Fibroblast of the conjunctiva (primary cell): ENCODE measurements around the gene CILP2.
A peak's percentile ranks its signal among the peaks of the same experiment; 100 is the strongest.

Experiments used
- DNase-seq: peaks from one replicate; pipeline ENCODE4 v3.0.0-alpha.2; 2010; ENCODE audit warnings: low read depth

CILP2 gene

DNA sequence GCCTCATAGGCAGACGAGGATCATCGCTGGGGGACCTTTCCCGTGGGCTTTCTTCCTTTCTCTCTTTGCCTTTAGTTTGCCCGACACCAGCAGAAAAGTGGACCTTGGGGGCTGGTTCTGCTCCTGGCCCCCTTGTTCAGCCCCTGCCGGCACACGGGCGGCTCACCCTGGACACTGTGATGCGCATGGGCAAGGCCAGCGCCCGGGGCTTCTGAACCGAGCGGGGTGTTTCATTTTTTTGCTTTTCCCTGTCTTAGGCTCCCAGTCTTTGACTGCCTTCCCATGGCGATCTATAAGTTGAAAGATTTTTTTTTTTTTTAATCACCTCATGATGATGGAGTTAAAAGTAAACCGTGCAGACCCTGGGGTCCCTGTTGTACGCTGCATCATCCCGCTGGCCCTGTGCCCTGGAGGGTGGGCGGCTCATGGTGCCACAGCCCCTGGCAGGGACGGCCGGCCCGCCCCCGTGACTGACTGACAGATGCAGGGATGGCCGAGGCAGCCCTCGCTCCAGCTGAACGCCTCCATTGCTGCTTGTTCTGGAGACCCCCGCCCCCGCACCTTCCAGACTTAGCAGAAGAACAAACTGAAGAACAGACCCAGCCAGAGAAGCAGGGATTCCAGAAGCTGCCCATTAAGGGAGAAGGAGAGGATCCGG, 32.3 kb upstream of the CILP2 start:
- no peak for DNase-seq

DNA sequence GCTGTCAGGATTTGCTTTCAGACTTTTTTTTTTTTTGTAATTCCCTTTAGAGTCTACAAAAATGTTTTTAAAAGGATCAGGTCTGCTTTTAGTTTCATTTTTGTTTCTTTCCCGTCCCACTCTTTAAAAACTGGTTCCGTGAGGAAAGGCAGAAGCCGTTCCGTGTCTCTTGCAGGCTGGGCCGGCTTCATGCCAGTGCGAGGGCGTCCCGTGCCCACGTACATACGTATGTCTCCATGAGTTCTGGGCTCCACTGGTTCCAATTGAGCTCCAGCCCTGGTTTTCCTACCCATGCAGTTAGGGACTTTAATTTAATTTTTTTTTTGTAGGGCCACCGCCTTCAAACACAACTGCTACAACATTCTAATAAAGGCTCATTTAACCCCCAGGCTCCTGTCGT, 31.5 kb upstream of the CILP2 start:
- no peak for DNase-seq

DNA sequence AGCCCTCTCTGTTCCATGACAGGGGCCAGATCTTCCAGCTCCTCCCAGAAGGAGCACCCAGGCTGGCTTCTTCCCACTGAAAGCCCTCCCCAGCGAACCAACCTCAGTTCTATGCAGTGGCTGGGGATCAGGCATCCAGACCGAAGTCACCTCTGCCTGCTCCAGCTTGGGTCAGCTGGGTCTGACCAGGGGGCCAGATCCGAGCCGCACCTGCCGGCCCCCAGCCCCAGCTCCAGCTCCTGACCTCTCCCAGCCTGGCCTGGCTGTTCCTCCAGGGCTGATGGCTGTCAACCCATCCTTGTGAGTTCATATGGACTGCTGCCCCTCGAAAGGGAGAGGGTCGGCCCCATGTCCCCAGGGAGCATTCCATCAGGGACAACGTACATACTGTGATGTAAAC, 30.7 kb upstream of the CILP2 start:
- no peak for DNase-seq

DNA sequence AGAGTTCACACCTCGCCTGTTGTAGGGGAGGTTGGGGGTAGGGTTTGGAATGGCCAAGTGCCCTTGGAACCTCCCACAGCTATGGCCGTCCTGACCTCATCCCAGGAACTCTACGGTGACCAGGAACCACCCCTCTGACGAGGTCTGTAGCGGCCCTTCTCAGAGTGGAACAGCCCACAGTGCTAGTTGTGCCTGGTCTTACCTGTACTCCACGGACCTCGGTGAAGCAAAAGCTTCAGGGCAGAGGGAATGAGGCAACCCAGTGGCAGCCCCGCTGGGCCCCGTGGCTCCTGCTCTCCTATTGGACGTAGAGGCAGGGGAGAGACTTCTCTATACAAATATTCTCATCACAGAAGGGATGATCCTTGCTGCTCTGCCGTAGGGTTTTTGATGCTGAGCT, 29.8 kb upstream of the CILP2 start:
- DNase-seq, result no peak

DNA sequence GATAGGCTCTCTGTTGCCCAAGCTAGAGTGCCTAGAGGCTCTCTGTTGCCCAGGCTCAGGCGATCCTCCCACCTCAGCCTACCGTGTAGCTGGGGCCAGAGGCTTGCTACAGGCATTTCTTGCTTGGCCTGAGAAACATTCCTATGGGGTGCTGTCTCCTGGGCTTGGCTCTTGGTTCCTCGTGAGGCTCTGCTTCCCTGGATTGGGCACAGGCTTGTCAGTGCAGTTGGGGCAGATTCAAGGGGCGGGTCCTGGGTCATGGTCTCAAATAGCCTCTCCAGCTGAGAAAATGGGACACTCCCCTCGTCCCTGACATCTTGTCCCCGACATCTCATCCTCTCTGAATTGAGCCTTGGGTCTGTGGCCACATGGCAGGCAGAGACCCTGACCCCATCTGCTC, 27.6 kb upstream of the CILP2 start:
- no peak for DNase-seq

DNA sequence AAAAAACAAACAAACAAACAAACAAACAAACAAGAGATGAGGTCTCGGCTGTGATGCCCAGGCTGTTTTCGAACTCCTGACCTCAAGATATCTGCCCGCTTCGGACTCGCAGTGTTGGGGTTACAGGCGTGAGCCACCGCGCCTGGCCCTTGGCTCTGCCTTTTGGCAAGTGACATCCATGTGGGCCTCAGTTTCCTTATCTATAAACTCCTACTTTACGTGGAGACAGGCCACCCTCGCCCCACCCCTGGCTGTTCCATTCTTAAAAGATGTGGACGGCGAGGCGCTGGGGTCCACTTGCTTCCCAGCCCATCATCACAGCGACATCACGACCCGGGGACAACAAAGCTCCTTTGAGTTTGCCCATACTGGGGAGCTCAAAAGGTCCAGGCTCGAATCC, 24.4 kb upstream of the CILP2 start:
- DNase-seq, result no peak

DNA sequence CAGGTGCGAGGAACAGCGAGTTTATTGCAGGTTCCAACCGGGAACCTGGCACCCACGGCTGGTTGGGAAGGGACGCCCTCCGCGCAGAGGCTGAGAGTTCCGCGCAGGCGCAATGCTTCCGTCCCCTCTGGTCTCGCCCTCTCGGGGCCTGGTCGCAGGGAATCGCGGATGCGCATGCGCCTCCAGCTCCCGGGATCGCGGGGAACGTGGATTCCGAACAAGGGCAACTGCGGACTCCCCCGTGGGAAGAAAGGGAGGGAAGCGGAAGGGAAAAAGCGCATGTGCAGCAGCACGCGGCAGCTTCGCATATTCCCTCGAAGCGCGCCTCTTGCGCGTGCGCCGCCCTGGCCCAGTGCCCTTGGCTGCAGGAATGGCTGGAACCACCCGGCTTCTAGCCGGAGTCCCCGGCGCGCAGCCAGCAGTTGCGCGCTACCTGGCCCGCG, 23.8 kb upstream of the CILP2 start:
- peak; percentile 29 for DNase-seq

DNA sequence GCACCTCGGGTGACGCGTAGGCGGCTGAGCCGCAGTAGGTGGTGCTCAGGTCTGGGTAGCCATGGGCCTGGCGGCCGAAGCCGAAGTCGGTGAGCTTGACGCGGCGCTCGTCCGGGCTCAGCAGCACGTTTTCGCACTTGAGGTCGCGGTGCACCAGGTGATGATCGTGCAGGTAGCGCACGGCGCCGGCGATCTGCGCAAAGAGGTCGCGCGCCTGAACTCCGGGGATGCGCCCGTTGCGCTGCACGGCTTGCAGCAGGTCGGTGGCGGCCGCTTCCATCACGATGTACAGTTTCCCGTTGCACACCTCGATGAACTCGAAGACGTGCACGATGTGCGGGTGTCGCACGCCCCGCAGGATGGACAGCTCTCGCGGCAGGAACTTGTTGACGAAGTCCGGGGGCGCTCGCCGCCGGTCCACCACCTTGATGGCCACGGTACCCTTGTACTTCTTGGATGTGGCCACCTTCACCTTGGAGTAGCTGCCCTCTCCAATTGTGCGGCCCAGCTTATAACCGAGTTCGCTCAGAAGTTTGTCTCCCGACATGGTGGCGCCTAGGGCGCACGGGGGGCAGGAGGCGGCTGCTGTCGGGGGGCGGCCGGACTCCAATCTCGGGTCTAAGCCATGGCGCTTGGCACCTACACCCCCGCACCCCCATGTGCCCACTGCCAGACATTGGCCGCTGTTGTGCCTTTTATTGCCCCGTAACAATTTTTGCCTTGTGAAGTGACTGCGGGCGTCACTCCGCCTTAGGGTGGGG, 23.0 kb upstream of the CILP2 start, which contains the start of gene TSSK6:
TSS of gene TSSK6 (minus strand) at position 668 of the 761 bp plus-strand sequence. CDS start at position 547, 121 bp downstream.
- no peak for DNase-seq

DNA sequence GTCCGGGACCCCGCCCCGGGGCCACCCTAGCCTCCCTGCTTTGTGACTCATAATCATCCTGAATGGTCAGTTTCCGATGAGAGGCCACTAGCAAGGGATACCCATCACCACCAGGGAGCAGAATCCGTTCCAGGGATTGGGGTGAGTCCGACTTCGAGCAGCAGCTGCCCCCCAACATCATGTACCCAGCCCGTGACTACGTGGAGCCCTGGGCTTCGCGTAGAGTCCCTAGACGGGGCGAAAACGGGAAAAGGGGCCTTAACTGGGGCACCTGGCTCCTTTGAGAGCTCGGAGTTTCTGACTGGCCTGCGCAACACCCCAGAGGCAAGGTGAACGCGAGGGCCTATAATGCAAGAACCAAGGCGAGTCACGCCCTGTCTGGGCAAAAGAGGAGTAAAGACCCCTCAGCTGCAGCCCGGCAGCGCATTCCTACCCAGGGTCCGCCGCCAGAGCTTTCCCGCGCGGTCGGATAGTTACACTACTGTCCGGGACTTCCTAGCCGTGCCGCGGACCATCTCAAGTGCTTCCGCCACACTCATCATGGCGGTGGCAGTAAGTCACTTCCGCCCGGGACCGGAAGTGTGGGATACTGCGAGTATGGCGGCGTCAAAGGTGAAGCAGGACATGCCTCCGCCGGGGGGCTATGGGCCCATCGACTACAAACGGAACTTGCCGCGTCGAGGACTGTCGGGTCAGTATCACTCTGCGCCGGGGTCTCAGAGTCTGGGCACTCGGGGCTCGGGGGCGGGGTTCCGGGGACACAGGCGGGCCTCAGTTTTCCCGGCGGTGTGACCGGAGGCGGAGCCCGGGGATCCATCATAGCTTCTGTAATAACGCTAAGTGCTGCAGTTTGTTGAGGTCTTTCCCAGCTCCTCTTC, 22.2 kb upstream of the CILP2 start, which contains the start of gene NDUFA13:
TSS of gene NDUFA13 (plus strand) at position 584 of the 878 bp plus-strand sequence. CDS start at position 598, 14 bp downstream.
- peak; percentile 80 for DNase-seq

DNA sequence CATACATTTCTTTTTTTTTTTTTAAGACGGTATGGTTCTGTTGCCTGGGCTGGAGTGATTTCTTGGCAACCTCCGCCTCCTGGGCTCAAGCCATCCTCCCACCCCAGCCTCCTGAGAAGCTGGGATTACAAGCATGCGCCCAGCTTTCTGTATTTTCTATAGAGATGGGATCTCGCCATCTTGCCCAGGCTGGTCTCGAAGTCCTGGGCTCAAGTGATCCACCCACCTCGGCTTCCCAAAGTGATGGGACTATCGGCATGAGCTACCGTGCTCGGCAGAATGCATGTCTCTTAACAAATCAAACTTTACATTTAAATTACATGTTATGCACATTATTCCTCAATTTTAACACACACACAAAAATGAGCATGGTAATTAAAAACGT, 20.8 kb upstream of the CILP2 start:
- no peak for DNase-seq

DNA sequence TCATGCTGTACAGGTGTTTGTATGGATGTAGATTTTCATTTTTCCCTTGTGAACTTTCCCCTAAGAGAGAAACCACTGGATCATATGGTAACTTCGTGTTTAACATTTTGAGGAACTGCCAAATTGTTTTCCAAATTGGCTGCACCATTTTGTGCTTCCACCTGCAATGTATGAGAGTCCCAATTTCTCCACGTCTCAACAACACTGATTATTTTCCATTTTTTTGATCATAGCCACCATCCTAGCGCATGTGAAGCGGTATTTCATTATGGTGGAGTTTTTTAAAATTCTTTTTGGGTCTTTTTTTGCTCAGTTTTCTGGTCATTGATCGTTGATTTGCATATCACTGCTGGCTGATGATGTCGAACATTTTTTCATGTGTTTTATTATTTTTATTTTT, 17.1 kb upstream of the CILP2 start:
- no peak for DNase-seq

DNA sequence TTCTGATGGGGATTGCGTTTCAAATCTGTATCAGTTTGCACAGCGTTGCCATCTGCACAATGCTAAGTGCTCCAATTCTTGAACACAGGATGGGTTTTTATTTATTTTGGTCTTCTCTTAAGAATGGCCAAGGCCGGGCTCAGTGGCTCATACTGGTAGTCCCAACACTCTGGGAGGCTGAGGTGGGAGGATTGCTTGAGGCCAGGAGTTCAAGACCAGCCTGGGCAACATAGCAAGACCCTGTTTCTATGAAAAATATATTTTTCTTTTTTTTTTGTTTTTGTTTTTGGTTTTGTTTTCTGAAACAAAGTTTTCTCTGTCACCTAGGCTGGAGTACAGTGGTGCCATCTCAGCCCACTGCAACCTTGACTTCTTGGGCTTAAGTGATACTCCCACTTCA, 14.9 kb upstream of the CILP2 start:
- no peak for DNase-seq

DNA sequence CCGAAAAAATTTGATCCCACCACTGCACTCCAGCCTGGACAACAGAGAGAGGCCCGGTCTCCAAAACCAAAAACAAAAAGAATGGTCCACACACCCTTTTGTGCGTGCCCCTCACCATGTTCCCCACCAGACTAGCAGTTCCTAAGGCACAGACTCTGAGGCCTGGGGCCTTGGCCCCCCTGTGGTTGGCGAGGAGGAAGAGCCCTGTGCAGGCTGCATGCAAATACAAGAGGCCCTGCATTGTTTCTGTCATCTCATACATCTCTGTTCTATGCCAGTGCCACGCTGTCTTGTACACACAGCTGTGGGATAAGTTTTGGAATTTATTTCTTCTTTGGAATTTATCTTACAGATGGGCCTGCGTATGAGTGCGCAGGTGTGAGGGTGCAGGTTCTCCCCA, 14.0 kb upstream of the CILP2 start:
- no peak for DNase-seq

DNA sequence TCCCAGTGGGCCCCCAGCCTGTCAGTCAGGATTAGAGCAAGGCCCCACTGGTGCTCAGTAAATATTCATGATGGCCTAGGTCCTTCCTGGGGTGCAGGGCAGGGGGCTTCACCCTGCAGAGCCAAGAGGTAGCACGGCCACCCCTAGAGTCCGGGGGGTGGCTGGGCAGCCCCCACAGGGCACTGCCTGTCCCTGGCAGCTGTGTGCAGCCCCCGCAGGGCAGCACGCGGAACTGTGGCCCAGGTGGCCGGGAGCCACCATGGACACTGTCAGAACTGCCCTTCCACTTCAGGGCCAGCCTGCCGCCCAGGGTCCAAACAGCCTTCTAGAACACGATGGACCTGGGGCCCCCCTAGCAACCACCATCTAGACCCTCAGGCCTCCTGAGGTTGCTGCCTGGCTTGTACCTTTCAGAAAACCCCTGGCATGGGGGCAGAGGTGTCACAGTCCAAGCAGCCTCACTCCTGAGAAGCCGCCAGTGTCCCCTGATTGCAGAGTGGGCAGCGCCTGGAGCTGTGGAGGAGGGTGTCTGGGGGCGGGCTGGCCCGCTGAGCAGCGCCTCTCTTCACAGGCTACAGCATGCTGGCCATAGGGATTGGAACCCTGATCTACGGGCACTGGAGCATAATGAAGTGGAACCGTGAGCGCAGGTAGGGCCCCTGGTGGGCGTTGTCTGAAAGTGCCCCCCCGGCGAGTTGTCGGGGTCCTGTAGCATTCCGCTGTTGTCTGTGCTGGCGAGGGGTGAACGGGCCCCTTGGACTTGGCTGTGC, 12.3 kb upstream of the CILP2 start:
- DNase-seq, result no peak

DNA sequence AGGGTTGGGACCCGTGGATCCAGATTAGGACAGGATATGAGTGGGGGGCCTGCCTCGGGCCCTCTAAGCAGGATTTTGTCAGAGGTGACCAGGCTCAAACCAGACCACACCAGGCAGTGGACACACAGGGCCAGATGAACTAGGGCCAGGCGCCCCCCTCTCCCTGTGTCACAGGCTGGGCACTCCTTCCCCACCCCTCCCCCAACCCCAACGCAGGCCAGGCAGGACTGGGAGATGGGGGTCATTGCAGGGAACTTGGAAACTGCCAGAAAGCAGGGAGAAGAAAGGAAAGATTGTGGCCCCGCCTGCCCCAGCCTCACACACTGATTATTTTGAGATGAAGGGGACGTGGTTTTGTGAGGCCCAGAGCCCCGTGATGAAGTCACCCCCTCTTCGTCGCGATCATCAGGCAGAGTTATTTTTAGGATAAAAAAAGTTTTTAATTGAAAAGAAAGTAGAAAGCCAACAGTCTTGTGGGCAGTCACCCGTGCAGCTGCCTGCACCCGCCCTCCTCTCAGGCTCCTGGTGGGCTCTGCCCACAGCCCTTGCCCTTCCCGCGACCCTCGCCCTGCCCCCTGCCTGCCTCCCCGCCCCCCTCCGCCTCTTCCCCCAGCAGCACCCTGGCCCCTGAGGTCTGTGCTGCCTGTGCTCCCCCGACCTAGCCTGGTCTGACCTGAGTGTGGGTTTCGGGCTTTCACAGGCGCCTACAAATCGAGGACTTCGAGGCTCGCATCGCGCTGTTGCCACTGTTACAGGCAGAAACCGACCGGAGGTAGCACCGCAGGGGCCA, 11.3 kb upstream of the CILP2 start:
- no peak for DNase-seq

DNA sequence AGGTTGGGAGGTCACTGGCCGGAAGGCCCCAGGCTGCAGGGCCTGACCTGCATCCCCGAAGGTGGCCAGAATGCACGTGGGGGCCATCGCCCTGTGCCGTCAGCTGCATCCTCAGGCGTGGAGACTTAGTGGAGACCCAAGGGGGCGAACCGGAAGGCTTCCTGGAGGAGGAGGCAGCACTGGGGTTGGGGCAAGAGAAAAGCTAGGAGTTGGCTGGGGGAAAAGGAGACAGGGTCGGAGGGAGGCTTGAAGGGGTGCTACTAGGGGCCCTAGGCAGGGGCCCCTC, 10.8 kb upstream of the CILP2 start:
- no peak for DNase-seq

DNA sequence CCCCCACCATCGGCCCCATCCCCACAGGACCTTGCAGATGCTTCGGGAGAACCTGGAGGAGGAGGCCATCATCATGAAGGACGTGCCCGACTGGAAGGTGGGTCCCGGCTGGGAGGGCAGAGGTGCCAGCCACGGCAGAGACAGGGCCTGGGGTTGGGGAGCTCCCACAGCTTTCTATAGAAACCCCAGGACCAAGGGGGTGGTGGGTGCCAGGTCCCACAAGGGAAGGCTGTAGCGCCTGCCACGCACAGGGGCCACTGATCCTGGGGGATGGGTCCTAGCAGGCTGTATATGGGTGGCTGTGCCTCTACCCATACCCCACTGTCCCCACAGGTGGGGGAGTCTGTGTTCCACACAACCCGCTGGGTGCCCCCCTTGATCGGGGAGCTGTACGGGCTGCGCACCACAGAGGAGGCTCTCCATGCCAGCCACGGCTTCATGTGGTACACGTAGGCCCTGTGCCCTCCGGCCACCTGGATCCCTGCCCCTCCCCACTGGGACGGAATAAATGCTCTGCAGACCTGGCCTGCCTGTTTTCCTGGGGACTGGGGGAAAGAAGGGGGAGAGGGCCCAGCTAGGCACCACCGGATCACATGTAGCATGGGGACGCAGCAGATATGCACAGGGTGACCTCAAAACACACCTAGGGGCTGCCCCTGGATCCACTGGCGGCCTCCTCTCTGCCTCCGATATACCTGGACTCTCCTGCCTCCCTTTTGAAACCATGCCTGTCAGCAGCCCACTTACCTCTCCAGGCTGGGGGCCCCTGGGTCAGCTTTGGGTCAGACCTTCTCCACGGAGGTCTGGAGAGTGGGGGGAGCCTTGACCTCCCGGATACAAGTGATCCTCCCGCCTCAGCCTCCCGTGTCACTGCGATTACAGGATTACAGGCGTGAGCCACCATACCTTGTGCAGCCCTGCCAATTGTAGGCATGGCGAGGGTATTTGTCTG, 10.1 kb upstream of the CILP2 start:
- DNase-seq, result no peak

DNA sequence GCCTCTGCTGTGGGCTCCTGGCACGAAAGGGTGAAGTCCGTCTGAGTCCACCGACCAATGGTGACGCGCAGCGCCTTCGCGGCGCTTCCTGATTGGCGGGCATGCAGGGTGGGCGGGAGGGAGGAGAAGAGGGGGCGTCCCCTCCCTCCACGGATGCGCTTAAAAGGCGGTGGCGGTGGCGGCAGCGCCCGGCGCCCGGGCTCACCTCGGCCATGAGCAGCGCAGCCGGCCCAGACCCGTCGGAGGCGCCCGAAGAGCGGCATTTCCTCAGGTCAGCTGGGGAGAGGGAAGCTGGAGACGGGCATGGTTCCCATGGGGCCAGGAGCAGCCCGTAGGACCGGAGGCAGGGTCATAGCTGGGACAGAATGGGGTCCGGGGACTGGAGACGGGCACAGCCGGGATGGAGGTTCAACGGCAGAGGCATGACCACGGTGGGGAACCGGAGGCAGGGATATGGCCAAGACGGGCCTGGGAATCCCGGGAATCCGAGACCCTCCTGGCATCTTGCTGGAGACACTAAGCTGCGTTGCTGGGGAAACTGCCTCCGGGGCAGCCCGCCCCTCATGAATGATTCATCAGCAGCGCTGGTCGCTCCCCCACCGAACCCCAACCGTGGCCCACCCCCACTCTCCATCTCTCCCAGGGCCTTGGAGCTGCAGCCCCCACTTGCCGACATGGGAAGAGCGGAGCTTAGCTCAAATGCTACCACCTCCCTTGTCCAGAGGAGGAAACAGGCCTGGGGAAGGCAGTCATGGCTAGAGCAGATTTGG, 9.2 kb upstream of the CILP2 start, which contains the start of gene YJEFN3:
TSS of gene YJEFN3 (plus strand) at position 191 of the 770 bp plus-strand sequence. CDS start at position 213, 22 bp downstream.
- no peak for DNase-seq

DNA sequence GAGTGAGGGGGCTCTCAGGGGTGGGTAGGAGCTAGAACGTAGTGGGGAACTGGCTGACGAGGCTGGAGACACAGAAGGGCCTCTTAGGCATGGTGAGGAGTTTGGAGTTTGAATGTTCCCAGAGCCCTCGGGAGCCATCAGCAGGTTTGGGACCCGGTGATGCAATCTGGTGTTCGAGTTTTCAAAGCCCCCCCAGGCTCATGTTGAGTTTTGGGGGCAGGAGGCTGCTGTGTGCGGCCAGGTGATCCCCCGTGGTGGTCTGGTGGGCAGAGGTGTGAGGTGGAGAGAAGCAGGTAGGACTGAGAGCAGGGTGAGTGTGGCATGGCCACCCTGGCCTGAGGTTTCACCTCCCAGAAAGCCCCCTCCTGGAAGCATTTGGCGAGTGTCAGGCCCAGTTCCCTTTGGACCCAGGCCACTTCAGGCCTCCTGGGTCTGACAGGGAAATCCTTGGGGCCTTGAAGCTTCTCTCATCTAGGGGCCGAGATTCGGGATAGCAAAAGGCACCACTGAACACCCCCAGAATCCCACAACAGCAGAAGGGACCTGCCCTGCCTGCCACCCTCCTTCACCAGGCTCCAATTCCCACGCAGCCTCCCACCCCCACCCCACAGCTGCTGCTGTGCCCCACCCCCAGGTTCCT, 8.2 kb upstream of the CILP2 start:
- DNase-seq, result no peak
